NOMO-1 treated with DMSO at 0.1 percent for 48 hours (cell line): Measurements from ENCODE around the gene HYPK.
"Not testable (repeated sequence)": the region's sequence is repeated elsewhere in the genome, so short reads cannot be mapped to it uniquely, and the experiment has no call there.

Experiments used
- DNase-seq: peaks from one replicate; lab custom pipeline; 2025; ENCODE audit not compliant: unreplicated experiment; lab: John Stamatoyannopoulos, UW

HYPK gene

GRCh38 chr15:43795197-43795596 lies 5.2 kb upstream of the HYPK start:
- no peak for DNase-seq

GRCh38 chr15:43795997-43796396 lies 4.4 kb upstream of the HYPK start:
- no peak for DNase-seq

DNA sequence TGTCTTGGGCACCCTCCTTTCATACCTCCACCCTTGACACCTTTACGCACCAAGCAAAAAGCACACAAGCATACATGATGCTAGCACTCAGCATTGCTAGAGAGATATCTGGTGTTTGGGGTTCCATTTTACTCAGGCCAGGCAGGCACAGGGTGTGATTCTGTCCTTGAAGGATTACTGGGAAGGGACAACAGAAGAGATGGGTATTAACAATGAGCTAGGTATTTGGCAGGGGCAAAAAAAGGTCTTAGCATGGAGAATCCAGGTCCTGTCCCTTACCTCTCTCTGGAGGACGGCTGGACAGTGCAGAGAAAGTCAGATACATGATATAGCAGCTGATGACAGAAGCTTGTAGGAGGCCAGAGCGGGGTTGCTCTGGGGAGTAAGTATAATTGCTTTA lies 3.8 kb upstream of the HYPK start:
- no peak for DNase-seq

GRCh38 chr15:43799209-43799944 lies 1.0 kb upstream of the HYPK start:
- no peak for DNase-seq

DNA sequence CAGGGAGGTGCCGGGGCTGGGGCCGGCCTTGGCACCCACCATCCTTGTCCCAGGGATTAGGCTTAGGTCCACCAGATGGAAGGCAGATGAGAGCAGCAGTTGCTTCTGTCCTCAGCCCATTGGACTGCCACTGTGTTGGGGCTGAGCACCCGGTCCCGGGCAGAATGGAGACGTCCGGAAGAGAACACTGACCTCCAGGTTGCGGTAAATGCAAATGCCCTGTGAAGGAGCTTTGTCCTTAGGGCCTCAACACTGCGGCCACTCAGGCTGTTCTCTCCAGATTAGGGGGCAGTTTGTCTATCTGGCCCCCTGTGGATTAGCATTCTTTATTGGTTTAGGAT lies 484 bp upstream of the HYPK start, which contains the start of gene SERINC4:
Gene SERINC4, minus strand, starts transcription at position 276 of the 341 bp plus-strand sequence. Its CDS starts 234 bp downstream, at position 42.
- DNase-seq: no peak

GRCh38 chr15:43802676-43803075 lies 2.3 kb downstream of the HYPK start:
- DNase-seq: not testable (repeated sequence)

DNA sequence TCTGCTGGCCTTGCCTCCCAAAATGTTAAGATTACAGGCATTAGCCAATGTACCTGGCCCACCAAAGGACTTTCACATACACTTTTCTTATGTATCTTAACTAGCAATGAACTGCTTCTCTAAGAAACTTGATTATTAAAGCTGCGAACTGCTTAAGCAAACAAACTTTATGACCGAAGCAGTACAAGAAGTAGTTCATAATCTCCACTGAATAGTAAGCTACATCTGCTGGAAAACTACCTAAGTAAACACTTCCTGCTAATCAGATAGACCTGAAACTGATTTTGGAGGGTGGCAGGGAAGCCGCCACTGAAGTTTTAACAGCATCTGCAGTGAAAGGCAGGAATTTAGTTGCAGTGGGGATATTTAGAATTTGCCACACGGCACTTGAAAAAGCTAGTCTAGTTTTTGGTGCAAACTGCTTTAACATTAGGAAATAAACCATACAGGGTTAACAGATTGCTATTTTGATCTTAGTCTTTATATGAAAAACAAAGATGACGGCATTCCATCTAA lies 8.1 kb downstream of the HYPK start:
- DNase-seq: no peak

GRCh38 chr15:43808960-43809678 lies 8.7 kb downstream of the HYPK start:
- peak; percentile 79 for DNase-seq

- DNase-seq: not testable (repeated sequence)
Measured at GRCh38 chr15:43815064-43815463, 14.7 kb downstream of the HYPK start.

GRCh38 chr15:43821505-43821904 lies 21.1 kb downstream of the HYPK start:
- DNase-seq: no peak

GRCh38 chr15:43824302-43825246 lies 24.2 kb downstream of the HYPK start, which contains the start of gene MFAP1:
Gene MFAP1, minus strand, starts transcription at chr15:43824690. Its CDS starts 121 bp downstream, at chr15:43824569.
- peak; percentile 95 for DNase-seq

GRCh38 chr15:43825305-43825704 lies 24.9 kb downstream of the HYPK start:
- not testable (repeated sequence) for DNase-seq

GRCh38 chr15:43826029-43826507 lies 25.7 kb downstream of the HYPK start:
- no peak for DNase-seq

DNA sequence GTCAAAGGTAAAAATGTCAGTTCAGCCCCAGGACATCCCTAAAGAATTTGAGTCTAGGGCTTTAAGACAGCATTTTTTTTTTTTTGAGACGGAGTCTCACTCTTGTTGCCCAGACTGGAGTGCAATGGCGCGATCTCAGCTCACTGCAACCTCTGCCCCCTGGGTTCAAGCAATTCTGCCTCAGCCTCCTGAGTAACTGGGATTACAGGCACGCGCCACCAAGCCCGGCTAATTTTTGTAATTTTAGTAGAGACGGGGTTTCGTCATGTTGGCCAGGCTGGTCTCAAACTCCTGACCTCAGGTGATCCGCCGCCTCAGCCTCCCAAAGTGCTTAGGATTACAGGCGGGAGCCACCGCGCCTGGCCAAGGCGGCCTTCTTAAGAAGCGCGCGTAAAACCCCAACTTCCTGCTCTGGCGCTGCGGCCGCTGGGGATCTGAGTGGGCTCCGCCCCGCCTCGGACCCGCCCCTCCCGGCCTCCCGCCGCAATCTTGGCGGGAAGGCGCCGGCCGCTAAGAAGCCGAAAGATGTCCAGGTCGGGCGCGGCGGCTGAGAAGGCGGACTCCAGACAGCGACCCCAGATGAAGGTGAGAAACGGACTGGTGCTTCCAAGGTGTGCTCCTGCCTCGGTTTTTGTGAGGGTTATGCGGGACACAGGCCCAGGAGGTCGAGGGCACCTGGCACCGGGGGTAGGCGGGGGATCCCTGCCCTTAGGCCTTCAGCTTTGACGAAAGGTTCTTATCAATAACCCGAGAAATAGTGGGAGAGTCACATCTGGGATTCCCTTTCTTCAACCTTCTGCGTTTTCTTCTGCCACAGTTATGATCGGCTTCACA lies 26.3 kb downstream of the HYPK start, which contains the start of gene WDR76:
Gene WDR76, plus strand, starts transcription at position 495 of the 834 bp plus-strand sequence. Its CDS starts 31 bp downstream, at position 526.
- peak; percentile 86 for DNase-seq

DNA sequence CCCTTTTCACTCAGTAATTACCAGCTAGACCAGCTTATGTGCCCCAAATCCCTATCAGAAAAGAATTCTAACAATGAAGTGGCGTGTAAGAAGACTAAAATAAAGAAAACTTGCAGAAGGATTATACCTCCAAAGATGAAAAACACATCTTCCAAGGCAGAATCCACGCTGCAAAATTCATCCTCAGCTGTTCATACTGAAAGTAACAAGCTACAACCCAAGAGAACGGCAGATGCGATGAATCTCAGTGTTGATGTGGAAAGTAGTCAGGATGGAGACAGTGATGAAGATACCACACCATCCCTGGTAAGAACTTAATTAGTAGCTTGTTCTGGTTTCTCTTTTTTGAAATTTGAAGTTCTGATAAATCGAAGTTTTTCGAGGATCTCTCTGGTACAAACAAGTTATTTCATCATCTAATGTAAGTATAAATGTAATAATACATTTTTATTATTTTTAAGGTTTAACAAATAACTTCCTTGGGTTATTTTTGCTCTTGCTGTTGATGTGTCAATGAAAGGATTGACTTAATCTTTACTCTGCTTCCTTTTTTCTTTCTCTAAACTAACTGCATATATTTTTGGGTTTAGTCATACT lies 27.8 kb downstream of the HYPK start:
- DNase-seq: peak; percentile 2

GRCh38 chr15:43829951-43830540 lies 29.6 kb downstream of the HYPK start:
- DNase-seq: not testable (repeated sequence)

DNA sequence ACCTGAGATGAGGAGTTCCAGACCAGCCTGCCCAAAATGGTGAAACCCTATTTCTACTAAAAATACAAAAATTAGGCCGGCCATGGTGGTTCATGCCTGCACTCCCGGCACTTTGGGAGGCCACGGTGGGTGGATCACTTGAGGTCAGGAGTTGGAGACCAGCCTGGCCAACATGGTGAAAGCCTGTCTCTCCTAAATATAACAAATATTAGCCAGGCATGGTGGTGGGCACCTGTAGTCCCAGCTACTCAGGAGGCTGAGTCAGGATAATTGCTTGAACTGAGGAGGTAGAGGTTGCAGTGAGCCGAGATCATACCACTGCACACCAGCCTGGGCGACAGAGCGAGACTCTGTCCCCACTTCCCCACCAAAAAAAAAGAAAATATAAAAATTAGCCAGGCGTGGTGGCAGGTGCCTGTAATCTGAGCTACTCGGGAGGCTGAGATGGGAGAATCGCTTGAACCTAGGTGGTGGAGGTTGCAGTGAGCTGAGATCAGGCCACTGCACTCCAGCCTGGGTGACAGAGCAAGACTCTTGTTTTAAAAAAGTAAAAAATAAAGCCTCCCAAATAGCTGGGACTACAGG lies 30.4 kb downstream of the HYPK start:
- DNase-seq: not testable (repeated sequence)

DNA sequence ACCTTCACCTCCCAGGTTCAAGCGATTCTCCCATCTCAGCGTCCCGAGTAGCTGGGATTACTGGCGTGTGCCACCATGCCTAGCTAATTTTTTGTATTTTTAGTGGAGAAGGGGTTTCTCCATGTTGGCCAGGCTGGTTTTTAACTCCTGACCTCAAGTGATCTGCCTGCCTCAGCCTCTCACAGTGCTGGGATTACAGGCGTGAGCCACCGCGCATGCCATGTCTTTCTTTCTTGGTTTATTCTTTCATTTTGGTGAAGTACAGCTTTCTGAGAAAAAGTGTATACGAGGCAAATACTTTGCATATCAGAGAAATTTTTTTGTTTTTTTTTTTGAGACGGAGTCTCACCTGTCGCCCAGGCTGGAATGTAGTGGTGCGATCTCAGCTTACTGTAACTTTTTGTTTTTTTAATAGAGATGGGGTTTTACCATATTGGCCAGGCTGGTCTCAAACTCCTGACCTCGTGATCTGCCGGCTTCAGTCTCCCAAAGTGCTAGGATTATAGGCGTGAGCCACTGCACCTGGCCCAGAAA lies 31.2 kb downstream of the HYPK start:
- not testable (repeated sequence) for DNase-seq
